HepG2 (cell line): ENCODE measurements around the gene ANTKMT. TPM values are rescaled to one million over a fixed set of nuclear protein-coding genes. Genes with fewer than 3 reads are reported as not detected.

ENCODE experiments used
- ARID3A ChIP-seq: IDR thresholded peaks from 2 replicates; pipeline ENCODE4 v1.6.1; 2012; ENCODE audit warnings: low read depth, low read length, improper control_type of control experiment
- CENPX ChIP-seq: sonication (generic); formaldehyde crosslinking; IDR thresholded peaks from 2 replicates; pipeline ENCODE4 v1.9.0; 2021; ENCODE audit warnings: mild to moderate bottlenecking, missing genetic modification reagents, moderate library complexity
- CREB3 ChIP-seq: sonication (generic); formaldehyde crosslinking; IDR thresholded peaks from 2 replicates; pipeline ENCODE4 v1.5.0; 2020; ENCODE audit warnings: missing genetic modification reagents
- DR1 ChIP-seq: sonication (generic); formaldehyde crosslinking; IDR thresholded peaks from 2 replicates; pipeline ENCODE4 v1.8.0; 2021; ENCODE audit warnings: mild to moderate bottlenecking, missing genetic modification reagents, inconsistent platforms
- E2F2 ChIP-seq: sonication (generic); formaldehyde crosslinking; IDR thresholded peaks from 2 replicates; pipeline ENCODE4 v1.4.0; 2020; ENCODE audit warnings: missing genetic modification reagents, borderline replicate concordance
- E2F5 ChIP-seq: sonication (generic); formaldehyde crosslinking; conservative IDR thresholded peaks from 2 replicates; pipeline ENCODE4 v1.4.0; 2020; ENCODE audit warnings: missing genetic modification reagents
- ESRRA ChIP-seq: sonication (generic); formaldehyde crosslinking; IDR thresholded peaks from 2 replicates; pipeline ENCODE4 v1.5.1; 2020; ENCODE audit warnings: mild to moderate bottlenecking, low read depth, missing genetic modification reagents
- HNRNPL ChIP-seq: fragments of 200-400 bp; formaldehyde crosslinking; IDR thresholded peaks from 2 replicates; pipeline ENCODE4 v1.6.1; 2017; ENCODE audit warnings: mild to moderate bottlenecking, low read depth, low read length
- MAFK ChIP-seq, 2 experiments: IDR thresholded peaks in 1 of 2; conservative IDR thresholded peaks in 1 of 2; 2 replicates each; pipeline ENCODE4 v1.6.1; 2011; ENCODE audit warnings: improper control_type of control experiment in 2 of 2, low read length in 2 of 2
- MIER2 ChIP-seq: IDR thresholded peaks from 2 replicates; pipeline ENCODE4 v1.6.1; 2016; ENCODE audit warnings: missing biosample characterization, missing genetic modification reagents
- MYNN ChIP-seq: sonication (generic); formaldehyde crosslinking; IDR thresholded peaks from 2 replicates; pipeline ENCODE4 v1.4.0; 2020; ENCODE audit warnings: mild to moderate bottlenecking, low read depth, missing genetic modification reagents
- POLR2G ChIP-seq: fragments of 200-400 bp; formaldehyde crosslinking; IDR thresholded peaks from 2 replicates; pipeline ENCODE4 v1.6.1; 2018; ENCODE audit warnings: mild to moderate bottlenecking, low read depth, low read length, moderate library complexity
- RAD51 ChIP-seq: fragments of 450-650 bp; IDR thresholded peaks from 2 replicates; pipeline ENCODE4 v1.6.1; 2016; ENCODE audit warnings: borderline replicate concordance
- TOE1 ChIP-seq: sonication (generic); formaldehyde crosslinking; IDR thresholded peaks from 2 replicates; pipeline ENCODE4 v1.4.0; 2020; ENCODE audit warnings: mild to moderate bottlenecking, missing genetic modification reagents
- ZGPAT ChIP-seq: IDR thresholded peaks from 2 replicates; pipeline ENCODE4 v1.6.1; 2016; ENCODE audit warnings: mild to moderate bottlenecking
- ZMYM4 ChIP-seq: sonication (generic); formaldehyde crosslinking; IDR thresholded peaks from 2 replicates; pipeline ENCODE4 v1.8.1; 2023; ENCODE audit warnings: mild to moderate bottlenecking, missing genetic modification reagents
- ZNF225 ChIP-seq: sonication (generic); formaldehyde crosslinking; IDR thresholded peaks from 2 replicates; pipeline ENCODE4 v1.4.0; 2020; ENCODE audit warnings: mild to moderate bottlenecking, missing genetic modification reagents
- ZNF33A ChIP-seq: sonication (generic); formaldehyde crosslinking; IDR thresholded peaks from 2 replicates; pipeline ENCODE4 v1.5.1; 2020; ENCODE audit warnings: missing genetic modification reagents, mild to moderate bottlenecking, moderate library complexity, borderline replicate concordance
- ZNF510 ChIP-seq: sonication (generic); formaldehyde crosslinking; IDR thresholded peaks from 2 replicates; pipeline ENCODE4 v1.4.0; 2020; ENCODE audit warnings: low read depth, mild to moderate bottlenecking, missing genetic modification reagents
- ZNF580 ChIP-seq: IDR thresholded peaks from 2 replicates; pipeline ENCODE4 v1.6.1; 2016; ENCODE audit warnings: low read depth, borderline replicate concordance
- ZNF660 ChIP-seq: sonication (generic); formaldehyde crosslinking; IDR thresholded peaks from 2 replicates; pipeline ENCODE4 v1.5.1; 2020; ENCODE audit warnings: mild to moderate bottlenecking, low read depth, missing genetic modification reagents, borderline replicate concordance
- ZSCAN21 ChIP-seq: sonication (generic); formaldehyde crosslinking; IDR thresholded peaks from 2 replicates; pipeline ENCODE4 v1.8.0; 2022; ENCODE audit warnings: mild to moderate bottlenecking, missing genetic modification reagents, moderate library complexity, borderline replicate concordance
- ZSCAN30 ChIP-seq: sonication (generic); formaldehyde crosslinking; IDR thresholded peaks from 2 replicates; pipeline ENCODE4 v1.5.0; 2020; ENCODE audit warnings: mild to moderate bottlenecking, missing genetic modification reagents
- polyA plus RNA-seq, 8 experiments: library from polyadenylated mRNA; depleted of rRNA in 3 of 8; stranded (reverse) in 7 of 8; unstranded in 1 of 8; fragments of >200 nt; fragmentation: Illumina TruSeq in 4 of 8; extraction: Trizol in 4 of 8; gene quantifications; 2 replicates each; pipeline versions ENCODE4 v1.2.1 to v1.2.3, GENCODE V29; 2011 to 2016; ENCODE audit warnings: low read depth in 4 of 8, missing spikeins in 1 of 8, mixed read lengths in 1 of 8; ENCODE audit not compliant: insufficient read depth in 1 of 8
- total RNA-seq, 5 experiments: library from RNA; depleted of rRNA; stranded (reverse); fragments of >200 nt; fragmentation: Illumina TruSeq; extraction: Trizol; gene quantifications; 2 replicates each; pipeline ENCODE4 v1.2.3, GENCODE V29; 2016; ENCODE audit warnings: low read depth in 1 of 5

ANTKMT gene
- total and polyA plus RNA-seq, 2 of the 13 experiments (the other 11 are each of a cell fraction or from before 2014, with no cell fraction given), result 7.5 to 47.8 TPM

GRCh38 chr16:700684-701584, 20.0 kb upstream of the ANTKMT start (continued):
- TF ChIP-seq E2F2 (CRISPR knock-in tag) (no peak), POLR2G (no peak), ZGPAT (CRISPR knock-in tag) (no peak), ESRRA (CRISPR knock-in tag) (no peak), ZNF225 (CRISPR knock-in tag) (no peak), MYNN (CRISPR knock-in tag) (no peak), TOE1 (no peak), ZNF660 (CRISPR knock-in tag) (no peak), ZSCAN21 (CRISPR knock-in tag) (peak; percentile 80), RAD51 (no peak), ZNF580 (0 out of 2 replicates have a peak, but pooled peaks have one; percentile 27), ZMYM4 (CRISPR knock-in tag) (peak; percentile 37; the same call in 1 of the 2 replicates), ZNF33A (CRISPR knock-in tag) (no peak), CENPX (CRISPR knock-in tag) (no peak), HNRNPL (no peak), MAFK (conservative IDR thresholded peaks at IDR 0.05 in 1 of 2, IDR thresholded peaks at IDR 0.05 in 1 of 2; ENCODE audit: low read length in 2 of 2) (no peak), CREB3 (CRISPR knock-in tag) (peak; percentile 94), ZNF510 (CRISPR knock-in tag) (no peak), E2F5 (CRISPR knock-in tag) (0 out of 2 replicates have a peak, but pooled peaks have one; percentile 49), ARID3A (no peak), DR1 (CRISPR knock-in tag) (no peak), MIER2 (CRISPR knock-in tag) (peak; percentile 91), ZSCAN30 (no peak)
